HepG2 (cell line): ENCODE results near the gene CDYL2. TPM values are rescaled to one million over a fixed set of nuclear protein-coding genes. Genes with fewer than 3 reads are reported as not detected.

Experiments used
- ATAC-seq: fragments of 200-7000 bp; cut with Tn5 transposase; 3 replicates; pipeline ENCODE4 v1.9.1; 2020; ENCODE audit warnings: mild to moderate bottlenecking, moderate library complexity
- BruUV-seq: library from RNA; stranded (reverse); fragments of 400-500 nt; replicated peaks from 2 replicates; lab custom pipeline; 2021; lab: Mats Ljungman, UMichigan
- CTCF ChIA-PET: fragments of 300-600 bp; formaldehyde crosslinking; extraction: SDS; loops from one replicate; lab custom pipeline; 2021; ENCODE audit warnings: low total read pairs, inconsistent platforms, low intra/inter-chr PET ratio; lab: Yijun Ruan, JAX
- POLR2A ChIA-PET: fragments of 350-600 bp; sonication (Branson Sonifier 250); formaldehyde crosslinking; loops from one replicate; lab custom pipeline; 2020; ENCODE audit warnings: antibody characterized with exemption, inconsistent platforms; lab: Yijun Ruan, JAX
- DNase-seq: peaks from one replicate; pipeline ENCODE4 v3.0.0-alpha.2; 2015; ENCODE audit warnings: low spot score
- FAIRE-seq: peaks from 3 replicates; lab custom pipeline; 2011; peaks lifted over from hg19 to GRCh38; lab: Jason Lieb, UNC
- H2AFZ ChIP-seq: one replicate; pipeline ENCODE4 v1.6.1; 2011; ENCODE audit warnings: low read length, inconsistent platforms
- H3K27ac ChIP-seq: fragments of 300-600 bp; 3 replicates; pipeline ENCODE4 v1.8.0; 2011; ENCODE audit warnings: mixed run types, mild to moderate bottlenecking, mixed read lengths, low read length, inconsistent platforms; ENCODE audit not compliant: insufficient read depth; ENCODE audit errors: extremely low read length
- H3K27me3 ChIP-seq, 2 experiments: fragments of 200-600 bp in 1 of 2; 2 replicates in 1 of 2; 3 replicates in 1 of 2; pipeline versions ENCODE4 v1.6.0 to v1.8.0; 2011; ENCODE audit warnings: low read length in 2 of 2, mild to moderate bottlenecking in 2 of 2, moderate library complexity in 2 of 2, inconsistent platforms in 1 of 2; ENCODE audit not compliant: insufficient read depth in 2 of 2, control insufficient read depth in 1 of 2
- H3K36me3 ChIP-seq, 2 experiments: fragments of 200-600 bp in 1 of 2; replicated peaks in 1 of 2; 2 replicates in 1 of 2; 3 replicates in 1 of 2; pipeline versions ENCODE4 v1.5.1 to v1.8.0; 2011; ENCODE audit warnings: low read length in 2 of 2, inconsistent platforms in 1 of 2; ENCODE audit not compliant: insufficient read depth in 2 of 2, control insufficient read depth in 1 of 2
- H3K4me1 ChIP-seq: 2 replicates; pipeline ENCODE4 v1.5.1; 2012; ENCODE audit warnings: low read length, inconsistent platforms; ENCODE audit not compliant: insufficient read depth
- H3K4me2 ChIP-seq: 2 replicates; pipeline ENCODE4 v1.6.0; 2011; ENCODE audit warnings: low read depth, low read length, inconsistent platforms
- H3K4me3 ChIP-seq, 3 experiments: fragments of 200-600 bp in 1 of 3; sonication (generic), shearing (Covaris generic) in 1 of 3; replicated peaks in 1 of 3; 2 replicates each; pipeline ENCODE4 v1.5.1; 2011 to 2016; ENCODE audit warnings: low read length in 3 of 3, inconsistent platforms in 2 of 3, low read depth in 2 of 3, mild to moderate bottlenecking in 2 of 3, control low read depth in 1 of 3, mixed read lengths in 1 of 3; ENCODE audit not compliant: insufficient read depth in 1 of 3
- H3K79me2 ChIP-seq: one replicate; pipeline ENCODE4 v1.6.1; 2011; ENCODE audit warnings: low read length, inconsistent platforms; ENCODE audit not compliant: insufficient read depth
- H3K9ac ChIP-seq: 2 replicates; pipeline ENCODE4 v1.6.0; 2011; ENCODE audit warnings: mild to moderate bottlenecking, low read depth, low read length, inconsistent platforms; ENCODE audit not compliant: insufficient read depth
- H3K9me3 ChIP-seq: 2 replicates; pipeline ENCODE4 v1.5.1; 2012; ENCODE audit warnings: mild to moderate bottlenecking, low read length
- H4K20me1 ChIP-seq: 2 replicates; pipeline ENCODE4 v1.6.0; 2011; ENCODE audit warnings: inconsistent platforms, mild to moderate bottlenecking, low read length, moderate library complexity; ENCODE audit not compliant: insufficient read depth
- E2F2 ChIP-seq: sonication (generic); formaldehyde crosslinking; IDR thresholded peaks from 2 replicates; pipeline ENCODE4 v1.4.0; 2020; ENCODE audit warnings: missing genetic modification reagents, borderline replicate concordance
- GFI1 ChIP-seq: sonication (generic); formaldehyde crosslinking; IDR thresholded peaks from 2 replicates; pipeline ENCODE4 v1.5.0; 2020; ENCODE audit warnings: missing genetic modification reagents, mild to moderate bottlenecking, borderline replicate concordance
- GTF2F1 ChIP-seq: fragments of 150-350 bp; IDR thresholded peaks from 2 replicates; pipeline ENCODE4 v1.6.1; 2014; ENCODE audit warnings: low read length
- HNRNPL ChIP-seq: fragments of 200-400 bp; formaldehyde crosslinking; IDR thresholded peaks from 2 replicates; pipeline ENCODE4 v1.6.1; 2017; ENCODE audit warnings: mild to moderate bottlenecking, low read depth, low read length
- MAX ChIP-seq: IDR thresholded peaks from 2 replicates; pipeline ENCODE4 v1.6.1; 2012; ENCODE audit warnings: inconsistent platforms
- POLR2AphosphoS5 ChIP-seq: IDR thresholded peaks from 2 replicates; pipeline ENCODE4 v1.6.1; 2012; ENCODE audit warnings: low read depth, low read length
- RORA ChIP-seq: sonication (generic); formaldehyde crosslinking; IDR thresholded peaks from 2 replicates; pipeline ENCODE4 v1.5.0; 2020; ENCODE audit warnings: mild to moderate bottlenecking, missing genetic modification reagents, moderate library complexity
- SOX5 ChIP-seq: IDR thresholded peaks from 2 replicates; pipeline ENCODE4 v1.6.1; 2016; ENCODE audit warnings: borderline replicate concordance
- TCF12 ChIP-seq, 2 experiments: fragments of 450-650 bp in 1 of 2; sonication (generic) in 1 of 2; formaldehyde crosslinking in 1 of 2; IDR thresholded peaks; 2 replicates each; pipeline versions ENCODE4 v1.6.1 to v1.8.0; 2017 to 2022; ENCODE audit warnings: antibody characterized with exemption in 1 of 2, mild to moderate bottlenecking in 1 of 2, missing genetic modification reagents in 1 of 2, moderate library complexity in 1 of 2
- ZFAT ChIP-seq: sonication (generic); formaldehyde crosslinking; conservative IDR thresholded peaks from 2 replicates; pipeline ENCODE4 v1.8.1; 2023; ENCODE audit warnings: missing genetic modification reagents, inconsistent platforms
- ZHX2 ChIP-seq, 2 experiments: sonication (generic) in 1 of 2; formaldehyde crosslinking in 1 of 2; IDR thresholded peaks; 2 replicates each; pipeline versions ENCODE4 v1.6.1 to v1.9.0; 2014 to 2022; ENCODE audit warnings: antibody characterized with exemption in 1 of 2, borderline replicate concordance in 1 of 2, inconsistent platforms in 1 of 2, low read depth in 1 of 2, missing genetic modification reagents in 1 of 2
- ZMYM3 ChIP-seq: sonication (generic); formaldehyde crosslinking; IDR thresholded peaks from 2 replicates; pipeline ENCODE4 v1.5.1; 2020; ENCODE audit warnings: mild to moderate bottlenecking, missing genetic modification reagents
- ZNF101 ChIP-seq: sonication (generic); formaldehyde crosslinking; IDR thresholded peaks from 2 replicates; pipeline ENCODE4 v1.4.0; 2020; ENCODE audit warnings: mild to moderate bottlenecking, low read depth, missing genetic modification reagents, borderline replicate concordance
- ZNF44 ChIP-seq: sonication (generic); formaldehyde crosslinking; IDR thresholded peaks from 2 replicates; pipeline ENCODE4 v1.5.1; 2020; ENCODE audit warnings: mild to moderate bottlenecking, missing genetic modification reagents
- WGBS: methylation state at CpG from one replicate; pipeline ENCODE4 v1.1.6; 2017; ENCODE audit warnings: low lambda C conversion rate; 5-methylcytosine and 5-hydroxymethylcytosine counted together
- in situ Hi-C: cut with HindIII; loops from 2 replicates; pipeline ENCODE4 v1.10.0; 2017; ENCODE audit warnings: low pct_unique_long_range_greater_than_20kb; ENCODE audit not compliant: extremely low pct_ligation_motif_present
- intact Hi-C: fragments of 100-400 bp; cut with micrococcal nuclease; formaldehyde crosslinking; loops from one replicate; pipeline ENCODE4 v1.10.0; 2022; ENCODE audit not compliant: unreplicated experiment
- polyA plus RNA-seq, 8 experiments: library from polyadenylated mRNA; depleted of rRNA in 3 of 8; stranded (reverse) in 7 of 8; unstranded in 1 of 8; fragments of >200 nt; fragmentation: Illumina TruSeq in 4 of 8; extraction: Trizol in 4 of 8; gene quantifications; 2 replicates each; pipeline versions ENCODE4 v1.2.1 to v1.2.3, GENCODE V29; 2011 to 2016; ENCODE audit warnings: low read depth in 4 of 8, missing spikeins in 1 of 8, mixed read lengths in 1 of 8; ENCODE audit not compliant: insufficient read depth in 1 of 8
- total RNA-seq, 5 experiments: library from RNA; depleted of rRNA; stranded (reverse); fragments of >200 nt; fragmentation: Illumina TruSeq; extraction: Trizol; gene quantifications; 2 replicates each; pipeline ENCODE4 v1.2.3, GENCODE V29; 2016; ENCODE audit warnings: low read depth in 1 of 5

The CDYL2 gene
- total and polyA plus RNA-seq, 2 of the 13 experiments (the other 11 are each of a cell fraction or from before 2014, with no cell fraction given): 0.07 to 0.35 TPM

GRCh38 chr16:80654094-80654862, 150.1 kb downstream of the CDYL2 start:
- Histone ChIP-seq H3K9me3 (no peaks in the 10 kb centered on the region), H3K4me2 (no peak overlapping the region), H3K27ac (no peak overlapping the region), H3K36me3 (no peaks in the 10 kb centered on the region), H2AFZ (no peak overlapping the region), H3K4me3 (no peak overlapping the region), H4K20me1 (no peaks in the 10 kb centered on the region), H3K27me3 (no peaks in the 10 kb centered on the region), H3K9ac (no peak overlapping the region), H3K4me1 (no peaks in the 10 kb centered on the region), H3K79me2 (no peaks in the 10 kb centered on the region)
- ChIA-PET POLR2A (no interaction called here), CTCF (no interaction called here)
- intact Hi-C loops: no loop called here
- ATAC-seq (no peak), DNase-seq (no peak), FAIRE-seq (no peak)
- BruUV-seq: no TSS peak
- in situ Hi-C loops: no loop called here
- 62% methylated on average over 13 of the region's 14 CpGs for WGBS
- no peak for TF ChIP-seq ZNF101 (CRISPR knock-in tag)
- no peak for TF ChIP-seq ZMYM3 (CRISPR knock-in tag)
- TF ChIP-seq GTF2F1: no peak
- no peak for TF ChIP-seq MAX
- TF ChIP-seq E2F2 (CRISPR knock-in tag): no peak
- no peak for TF ChIP-seq SOX5 (CRISPR knock-in tag)
- no peak for TF ChIP-seq ZNF44 (CRISPR knock-in tag)
- no peak for TF ChIP-seq ZHX2 (IDR thresholded peaks at IDR 0.05; ENCODE audit: low read depth)
- no peak for TF ChIP-seq ZHX2 (CRISPR knock-in tag; IDR thresholded peaks at IDR 0.05; ENCODE audit: borderline replicate concordance)
- no peak for TF ChIP-seq POLR2AphosphoS5
- TF ChIP-seq GFI1 (CRISPR knock-in tag): no peak
- TF ChIP-seq HNRNPL: no peak
- no peak for TF ChIP-seq RORA (CRISPR knock-in tag)
- TF ChIP-seq TCF12 (IDR thresholded peaks at IDR 0.05): no peak
- TF ChIP-seq TCF12 (CRISPR knock-in tag; IDR thresholded peaks at IDR 0.05): no peak
- no peak for TF ChIP-seq ZFAT (CRISPR knock-in tag)
